LoVo (cell line): ENCODE measurements around the gene DPEP1.
"Not testable (repeated sequence)": the region's sequence is repeated elsewhere in the genome, so short reads cannot be mapped to it uniquely, and the experiment has no call there.

ENCODE experiments used
- DNase-seq: peaks from one replicate; pipeline ENCODE4 v3.0.0-alpha.2; 2016; ENCODE audit warnings: low spot score

The DPEP1 gene

DNA sequence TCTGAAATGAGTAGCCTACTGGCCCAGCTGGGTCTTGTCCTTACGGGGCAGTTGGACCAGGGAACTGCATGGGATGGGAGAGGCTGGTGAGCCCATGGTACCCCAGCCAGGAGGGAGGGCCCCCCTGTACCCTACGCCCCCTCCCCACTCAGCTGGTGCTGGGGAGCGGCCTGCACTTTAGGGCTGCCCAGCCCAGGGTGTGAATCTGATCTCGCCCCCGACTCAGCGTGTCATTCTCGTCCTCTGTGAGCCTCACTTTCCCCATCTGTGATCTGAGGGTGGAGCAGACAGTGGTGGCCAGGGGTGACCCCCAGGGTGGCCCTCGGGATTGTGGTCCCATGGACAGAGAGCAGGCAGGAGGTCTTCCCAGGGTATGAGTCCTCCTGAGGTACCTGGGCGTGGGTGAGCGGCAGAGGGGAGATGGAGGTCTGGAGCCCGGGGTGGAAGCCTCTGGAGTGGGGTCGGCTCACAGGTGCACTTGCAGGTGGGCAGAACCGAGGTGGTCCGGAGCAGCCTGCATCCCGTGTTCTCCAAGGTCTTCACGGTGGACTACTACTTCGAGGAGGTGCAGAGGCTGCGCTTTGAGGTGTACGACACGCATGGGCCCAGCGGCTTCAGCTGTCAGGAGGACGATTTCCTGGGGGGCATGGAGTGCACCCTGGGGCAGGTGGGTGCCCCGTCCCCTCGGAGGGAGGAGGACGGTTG is 36.2 kb upstream of the DPEP1 start:
- no peak for DNase-seq

DNA sequence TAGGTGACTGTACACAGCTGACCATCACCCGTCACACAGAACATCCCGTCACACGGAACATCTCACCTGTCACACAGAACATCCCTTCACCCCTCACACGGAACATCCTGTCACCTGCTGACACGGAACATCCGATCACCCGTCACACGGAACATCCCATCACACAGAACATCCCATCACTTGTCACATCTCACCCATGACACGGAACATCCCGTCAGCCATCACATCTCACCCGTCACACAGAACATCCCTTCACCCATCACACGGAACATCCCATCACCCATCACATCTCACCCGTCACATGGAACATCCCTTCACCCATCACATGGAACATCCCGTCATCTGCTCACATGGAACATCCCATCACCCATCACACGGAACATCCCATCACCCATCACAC is 34.1 kb upstream of the DPEP1 start:
- no peak for DNase-seq

DNA sequence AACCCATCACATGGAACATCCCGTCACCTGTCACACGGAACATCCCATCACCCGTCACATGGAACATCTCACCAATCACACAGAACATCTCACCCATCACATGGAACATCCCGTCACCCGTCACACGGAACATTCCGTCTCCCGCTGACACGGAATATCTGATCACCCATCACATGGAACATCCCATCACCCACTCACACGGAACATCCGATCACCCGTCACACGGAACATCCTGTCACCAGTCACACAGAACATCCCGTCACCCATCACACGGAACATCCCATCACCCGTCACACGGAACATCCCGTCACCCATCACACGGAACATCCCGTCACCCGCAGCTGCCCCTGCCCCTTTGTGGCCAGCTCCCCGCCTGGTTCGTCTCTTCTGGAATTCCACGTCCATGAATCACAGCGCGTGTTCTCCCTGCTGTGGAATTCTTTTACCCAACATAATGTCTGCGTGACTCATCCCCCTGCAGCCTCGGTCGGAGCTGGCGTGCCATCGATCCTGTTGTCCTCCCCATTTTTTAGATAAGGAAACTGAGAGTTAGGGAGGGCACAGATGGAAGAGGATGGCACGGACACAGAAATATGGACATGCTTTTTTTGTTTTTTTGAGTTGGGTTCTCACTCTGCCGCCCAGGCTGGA is 32.3 kb upstream of the DPEP1 start:
- no peak for DNase-seq

DNA sequence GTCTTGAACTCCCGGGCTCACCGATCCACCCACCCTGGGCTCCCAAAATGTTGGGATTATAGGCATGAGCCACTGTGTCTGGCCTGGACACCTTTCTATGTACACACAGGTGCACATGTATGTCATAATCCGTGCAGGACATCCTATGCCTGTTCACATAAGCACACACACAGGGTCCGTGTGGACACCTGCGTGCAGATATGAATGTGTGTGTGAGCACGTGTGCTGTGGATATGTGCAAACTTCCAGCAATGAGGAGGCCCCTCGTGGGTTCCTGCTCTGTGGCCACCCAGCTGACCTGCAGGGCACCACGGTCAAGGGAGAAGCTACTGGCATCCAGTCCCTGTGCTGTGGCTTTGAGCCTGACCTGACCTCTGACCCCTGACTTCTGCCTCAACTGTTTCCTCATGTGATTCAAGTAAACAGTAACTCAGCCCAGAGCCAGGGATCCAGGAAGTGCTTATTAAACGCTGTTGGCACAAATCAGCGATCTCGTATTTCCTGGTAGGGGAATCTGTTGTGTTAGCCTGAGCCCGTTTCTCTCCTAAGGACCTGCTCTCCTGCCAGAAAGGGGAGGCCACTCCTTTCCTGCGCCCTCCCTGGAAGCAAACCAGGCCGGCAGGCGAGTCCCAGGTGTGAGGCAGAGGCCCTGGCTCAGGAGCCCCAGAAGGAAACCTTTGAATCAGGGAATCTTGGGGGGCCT is 31.4 kb upstream of the DPEP1 start:
- no peak for DNase-seq

DNA sequence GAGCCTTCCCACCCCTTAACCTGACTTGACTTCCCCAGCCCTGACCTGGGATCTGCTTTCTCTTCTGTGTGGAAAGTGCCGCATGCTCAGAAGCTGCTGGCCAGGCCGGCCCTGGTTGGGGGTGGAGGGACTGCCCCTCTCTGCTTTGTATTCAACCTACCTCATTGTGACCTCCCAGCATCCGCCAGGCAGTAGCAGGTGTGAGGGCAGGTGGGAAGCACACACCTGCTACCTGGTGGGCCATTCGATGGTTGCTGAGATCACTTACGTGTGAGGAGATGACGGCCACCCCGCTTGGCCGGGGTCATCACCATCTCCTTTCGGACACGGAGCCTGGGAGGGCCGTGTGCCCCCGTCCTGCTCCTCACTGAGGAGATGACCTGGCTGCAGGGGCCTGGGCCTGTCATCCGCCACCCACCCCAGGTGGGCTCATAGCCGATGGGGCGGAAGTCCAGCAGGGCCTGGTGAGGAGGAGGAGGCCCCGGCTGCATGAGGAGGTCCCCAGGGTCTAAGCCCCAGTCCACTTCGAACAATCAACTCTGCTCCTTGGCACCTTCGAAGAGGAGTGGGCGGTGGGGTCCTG is 30.7 kb upstream of the DPEP1 start:
- no peak for DNase-seq

DNA sequence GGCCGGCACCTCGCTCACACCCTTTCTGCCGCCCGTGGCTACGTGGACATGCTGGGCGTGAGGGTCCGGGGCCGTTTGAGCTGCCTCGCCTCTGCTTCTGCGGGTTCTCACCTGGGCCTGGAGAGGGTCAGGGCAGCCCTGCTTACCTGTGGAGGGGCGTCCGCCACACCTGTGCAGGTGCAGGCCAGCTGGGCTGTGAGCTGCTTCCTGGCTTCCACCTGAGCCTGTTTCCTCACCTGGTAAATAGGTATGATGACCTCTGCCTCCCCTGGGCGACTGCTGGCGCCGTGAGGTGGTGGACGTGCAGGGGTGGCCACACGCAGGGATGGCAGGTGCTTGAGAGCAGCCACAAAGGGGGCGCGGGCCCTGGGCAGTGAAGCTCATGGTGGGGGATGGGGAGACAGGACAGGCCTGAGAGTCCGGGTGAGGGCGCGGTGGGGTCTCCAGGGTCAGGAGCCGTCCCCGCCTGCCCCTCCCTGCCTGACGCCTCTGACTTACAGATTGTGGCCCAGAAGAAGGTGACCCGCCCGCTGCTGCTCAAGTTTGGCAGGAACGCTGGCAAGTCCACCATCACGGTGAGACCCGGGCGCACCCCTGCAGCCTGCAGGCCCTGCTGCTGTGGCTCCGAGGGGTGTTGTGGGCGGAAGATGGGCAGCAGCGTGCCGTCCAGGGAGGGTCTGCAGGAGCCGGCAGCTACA is 30.1 kb upstream of the DPEP1 start:
- no peak for DNase-seq

DNA sequence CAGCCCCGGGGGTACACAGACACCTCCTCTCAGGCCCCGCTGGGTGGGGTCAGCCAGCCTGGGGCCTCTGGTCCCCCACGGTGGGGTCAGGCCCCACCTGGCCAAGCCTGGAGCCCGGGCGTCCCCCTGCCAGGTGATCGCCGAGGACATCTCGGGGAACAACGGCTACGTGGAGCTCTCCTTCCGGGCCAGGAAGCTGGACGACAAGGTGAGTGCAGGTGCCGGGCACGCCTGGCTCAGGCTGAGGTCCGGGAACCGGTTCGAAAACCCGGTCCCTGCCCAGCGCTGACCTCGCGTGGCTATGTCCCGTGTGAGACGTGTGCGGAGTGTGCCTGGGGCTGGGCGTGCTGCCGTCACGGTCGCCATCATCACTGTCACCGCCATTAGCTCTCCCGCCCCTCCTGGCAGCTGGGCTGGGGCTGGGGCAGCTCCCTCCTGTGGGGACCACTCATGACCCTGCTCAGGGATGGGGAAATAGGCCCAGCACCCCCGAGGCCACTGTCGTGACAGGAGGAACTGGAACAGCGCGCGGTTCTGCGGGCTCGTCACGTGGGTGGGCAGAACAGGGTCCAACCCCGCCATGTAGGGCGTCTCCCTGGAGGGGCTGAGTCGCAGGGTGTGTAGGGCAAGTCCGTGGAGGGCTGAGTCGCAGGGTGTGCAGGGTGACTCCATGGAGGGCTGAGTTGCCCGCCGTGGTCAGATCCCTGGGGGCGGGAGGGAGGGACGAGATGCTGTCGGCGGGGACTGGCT is 29.4 kb upstream of the DPEP1 start:
- no peak for DNase-seq

DNA sequence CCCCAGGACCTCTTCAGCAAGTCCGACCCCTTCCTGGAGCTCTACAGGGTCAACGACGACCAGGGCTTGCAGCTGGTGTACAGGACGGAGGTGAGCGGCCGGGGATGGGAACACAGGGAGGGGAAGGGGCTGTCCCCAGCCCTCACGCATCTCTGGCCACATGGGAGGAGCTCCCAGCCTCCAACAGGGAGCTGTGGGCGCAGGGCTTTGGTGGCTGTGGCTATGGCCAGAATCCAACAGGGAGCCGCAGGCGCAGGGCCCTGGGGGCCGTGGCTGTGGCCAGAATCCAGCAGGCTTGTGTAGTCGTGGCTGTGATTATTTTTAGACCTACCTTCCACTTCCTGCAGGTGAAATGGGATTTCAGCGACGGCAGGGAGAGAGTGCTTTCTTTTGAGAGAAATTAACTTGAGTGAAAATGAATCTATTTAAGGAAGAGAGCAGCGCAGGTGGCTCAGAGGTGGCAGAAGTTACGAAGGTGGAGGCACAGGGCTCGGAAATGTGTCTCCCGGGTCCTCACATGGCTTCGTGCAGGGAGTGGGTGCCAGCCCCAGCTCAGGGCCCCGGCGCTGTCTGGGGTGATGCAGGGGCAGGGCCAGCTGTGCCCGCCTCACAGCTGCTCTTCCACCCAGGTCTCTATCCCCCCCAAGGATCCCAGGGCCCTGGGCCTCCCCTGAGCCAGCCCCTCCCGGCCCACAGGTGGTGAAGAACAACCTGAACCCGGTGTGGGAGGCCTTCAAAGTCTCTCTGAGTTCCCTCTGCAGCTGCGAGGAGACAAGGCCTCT is 28.5 kb upstream of the DPEP1 start:
- no peak for DNase-seq

DNA sequence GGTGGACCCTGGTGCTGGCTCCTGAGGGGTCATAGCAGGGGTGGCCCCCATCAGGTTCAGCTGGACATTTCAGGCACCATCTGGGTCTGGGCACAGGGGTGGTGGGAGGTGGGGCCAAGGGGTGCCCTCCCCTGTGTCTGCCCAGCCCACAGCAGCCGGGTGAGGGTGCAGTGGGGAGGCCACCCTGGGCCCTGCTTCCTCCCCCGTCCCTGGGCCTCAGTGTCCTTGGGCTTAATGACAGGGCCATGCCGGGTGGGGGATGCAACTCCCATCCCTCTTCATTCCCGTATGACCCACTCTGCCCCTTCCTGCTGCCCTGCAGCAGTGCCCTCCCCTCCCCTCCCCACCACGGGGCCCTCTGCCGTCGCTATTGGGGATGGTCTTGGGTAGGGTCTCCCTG is 27.2 kb upstream of the DPEP1 start:
- no peak for DNase-seq

DNA sequence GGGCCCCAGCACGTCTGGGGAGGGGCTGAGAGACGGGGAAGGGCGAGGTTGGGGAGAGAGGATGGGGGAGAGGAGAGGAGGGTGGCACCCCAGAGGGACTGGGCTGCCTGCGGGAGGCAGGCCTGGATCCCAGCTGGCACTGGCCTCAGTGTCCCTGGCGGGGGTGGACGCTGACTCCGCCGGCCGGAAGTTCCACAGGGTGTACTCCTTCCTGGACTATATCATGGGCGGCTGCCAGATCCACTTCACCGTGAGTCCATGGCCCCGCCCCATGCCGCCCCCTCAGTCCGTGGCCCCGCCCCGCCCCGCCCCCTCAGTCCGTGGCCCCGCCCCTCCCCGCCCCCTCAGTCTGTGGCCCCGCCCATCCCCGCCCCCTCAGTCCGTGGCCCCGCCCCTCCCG is 26.6 kb upstream of the DPEP1 start:
- no peak for DNase-seq

DNA sequence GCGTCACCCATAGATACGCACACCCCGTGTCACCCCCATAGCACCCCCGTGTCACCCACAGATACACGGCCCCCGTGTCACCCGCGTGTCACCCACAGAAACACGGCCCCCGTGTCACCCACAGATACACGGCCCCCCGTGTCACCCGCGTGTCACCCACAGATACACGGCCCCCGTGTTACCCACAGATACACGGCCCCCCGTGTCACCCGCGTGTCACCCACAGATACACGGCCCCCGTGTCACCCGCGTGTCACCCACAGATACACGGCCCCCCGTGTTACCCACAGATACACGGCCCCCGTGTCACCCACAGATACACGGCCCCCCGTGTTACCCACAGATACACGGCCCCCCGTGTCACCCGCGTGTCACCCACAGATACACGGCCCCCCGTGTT is 25.8 kb upstream of the DPEP1 start:
- not testable (repeated sequence) for DNase-seq

DNA sequence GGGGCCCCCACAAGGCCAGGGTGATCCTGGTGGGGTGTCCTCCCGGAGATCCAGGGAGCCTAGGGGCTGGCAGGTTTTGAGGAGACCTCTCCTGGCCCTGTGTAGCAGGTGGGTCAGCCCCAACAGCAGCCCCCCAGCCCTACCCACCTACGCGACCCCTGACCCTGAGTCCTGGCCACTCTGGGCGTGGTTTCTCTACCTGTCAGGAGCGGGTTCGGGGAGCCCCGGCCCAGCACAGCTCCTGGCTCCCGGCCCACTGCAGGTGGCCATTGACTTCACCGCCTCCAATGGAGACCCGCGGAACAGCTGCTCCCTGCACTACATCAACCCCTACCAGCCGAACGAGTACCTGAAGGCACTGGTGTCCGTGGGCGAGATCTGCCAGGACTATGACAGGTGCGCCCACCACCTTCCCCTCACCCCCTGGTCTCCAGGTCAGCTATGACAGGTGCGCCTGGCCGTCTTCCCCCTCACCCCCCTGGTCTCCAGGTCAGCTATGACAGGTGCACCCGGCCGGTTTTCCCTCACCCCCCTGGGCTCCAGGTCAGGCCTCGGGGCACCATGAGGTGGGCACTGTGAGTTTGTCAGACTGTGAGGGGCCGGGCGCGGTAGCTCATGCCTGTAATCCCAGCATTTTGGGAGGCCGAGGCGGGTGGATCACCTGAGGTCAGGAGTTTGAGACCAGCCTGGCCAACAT is 24.9 kb upstream of the DPEP1 start:
- DNase-seq, result no peak

DNA sequence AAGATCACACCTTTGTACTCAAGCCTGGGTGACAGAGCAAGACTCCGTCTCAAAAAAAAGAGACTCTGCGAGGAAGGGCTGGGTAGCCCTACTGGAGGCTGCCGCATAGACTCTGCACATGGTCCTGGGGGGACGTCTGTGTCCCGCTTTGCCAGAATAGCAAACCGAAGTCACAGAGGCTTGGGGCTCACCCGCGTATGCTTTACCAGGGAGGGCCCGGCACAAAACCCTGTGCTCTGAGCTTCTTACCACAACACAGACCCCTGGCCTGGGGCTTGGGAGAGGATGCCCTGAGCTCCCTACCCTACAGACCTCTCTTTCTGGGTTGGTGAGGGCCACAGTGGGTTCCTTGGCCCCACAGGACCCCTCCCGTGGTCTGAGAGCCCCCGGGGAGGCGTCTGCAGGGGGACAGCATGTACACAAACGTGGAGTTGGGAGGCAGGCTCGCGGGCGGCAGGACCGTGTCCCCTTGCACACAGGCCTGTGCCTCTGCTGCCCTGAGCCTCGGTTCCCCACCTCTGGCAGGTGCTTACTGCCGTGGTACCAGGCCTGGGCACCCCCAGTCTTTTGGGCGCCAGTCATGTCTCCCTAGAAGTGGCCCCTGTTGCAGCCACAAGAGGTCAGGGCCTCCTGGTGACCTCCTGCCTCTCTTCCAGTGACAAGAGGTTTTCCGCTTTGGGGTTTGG is 24.1 kb upstream of the DPEP1 start:
- DNase-seq, result no peak

DNA sequence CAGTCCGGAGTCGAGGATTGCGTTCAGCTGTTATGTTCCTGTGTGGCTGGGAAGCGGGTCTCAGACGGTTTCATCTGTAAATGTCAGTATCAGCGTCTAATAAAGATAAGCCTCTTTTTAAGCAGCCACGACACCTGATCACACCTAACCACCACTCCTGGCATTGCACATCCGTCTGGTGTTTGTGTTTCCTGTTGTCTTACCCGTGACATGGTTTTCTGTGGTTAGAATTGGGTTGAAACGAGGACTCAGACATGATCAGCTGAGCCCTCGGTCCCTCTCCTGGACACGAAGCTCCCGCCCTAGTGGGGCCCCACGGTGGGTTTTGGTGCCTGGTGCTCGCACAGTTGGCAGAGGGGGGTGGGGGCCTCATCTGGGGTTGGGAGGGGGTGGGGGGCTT is 19.6 kb upstream of the DPEP1 start:
- DNase-seq, result no peak

DNA sequence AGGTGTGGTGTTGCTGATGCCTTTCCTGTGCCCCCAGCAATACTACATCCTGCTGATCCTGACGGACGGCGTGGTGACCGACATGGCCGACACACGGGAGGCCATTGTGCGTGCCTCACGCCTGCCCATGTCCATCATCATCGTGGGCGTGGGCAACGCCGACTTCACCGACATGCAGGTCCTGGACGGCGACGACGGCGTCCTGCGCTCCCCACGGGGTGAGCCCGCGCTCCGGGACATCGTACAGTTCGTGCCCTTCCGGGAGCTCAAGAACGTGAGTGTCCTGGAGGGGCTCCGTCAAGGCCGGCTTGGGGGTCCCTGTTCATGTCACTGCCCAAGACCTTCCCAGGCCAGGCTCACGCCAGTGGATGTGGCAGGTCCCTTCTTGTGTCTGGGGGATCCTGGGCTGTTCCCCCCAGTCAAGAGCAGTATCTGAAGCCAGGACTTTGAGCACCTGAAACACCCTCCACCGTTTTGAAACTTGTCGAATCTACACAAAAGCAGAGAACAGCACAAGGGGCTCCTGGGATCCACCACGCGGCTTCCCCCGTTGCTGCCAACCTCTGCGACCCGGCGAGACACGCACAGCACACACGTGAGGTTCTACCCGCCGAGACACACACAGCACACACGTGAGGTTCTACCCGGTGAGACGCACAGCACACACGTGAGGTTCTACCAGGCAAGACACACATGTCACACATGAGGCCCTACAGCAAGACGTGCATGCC is 17.9 kb upstream of the DPEP1 start:
- no peak for DNase-seq

DNA sequence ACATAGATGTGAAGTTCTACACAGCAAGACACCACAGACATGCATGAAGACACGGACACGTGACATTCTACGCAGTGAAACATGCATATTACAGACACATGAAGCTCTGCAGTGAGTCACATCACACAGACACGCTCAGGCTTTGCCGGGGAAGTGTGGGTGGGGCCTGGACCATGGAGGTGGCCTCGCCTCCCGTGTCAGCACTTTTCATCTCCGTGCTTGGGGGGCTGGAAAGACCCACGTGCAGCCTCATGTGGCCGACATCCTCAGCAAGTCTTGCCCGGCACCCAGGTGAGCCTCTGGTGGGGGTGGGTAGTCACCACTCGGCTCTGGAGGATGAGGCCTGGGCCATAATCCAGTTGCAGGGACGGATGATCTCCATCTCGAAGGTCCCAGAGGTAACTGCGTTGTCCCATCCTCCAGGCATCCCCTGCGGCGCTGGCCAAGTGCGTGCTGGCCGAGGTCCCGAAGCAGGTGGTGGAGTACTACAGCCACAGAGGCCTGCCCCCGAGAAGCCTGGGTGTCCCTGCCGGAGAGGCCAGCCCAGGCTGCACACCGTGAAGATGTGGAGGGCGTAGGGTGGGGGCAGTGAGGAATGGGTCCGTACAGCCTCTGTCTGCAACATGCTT is 17.3 kb upstream of the DPEP1 start:
- DNase-seq, result no peak

DNA sequence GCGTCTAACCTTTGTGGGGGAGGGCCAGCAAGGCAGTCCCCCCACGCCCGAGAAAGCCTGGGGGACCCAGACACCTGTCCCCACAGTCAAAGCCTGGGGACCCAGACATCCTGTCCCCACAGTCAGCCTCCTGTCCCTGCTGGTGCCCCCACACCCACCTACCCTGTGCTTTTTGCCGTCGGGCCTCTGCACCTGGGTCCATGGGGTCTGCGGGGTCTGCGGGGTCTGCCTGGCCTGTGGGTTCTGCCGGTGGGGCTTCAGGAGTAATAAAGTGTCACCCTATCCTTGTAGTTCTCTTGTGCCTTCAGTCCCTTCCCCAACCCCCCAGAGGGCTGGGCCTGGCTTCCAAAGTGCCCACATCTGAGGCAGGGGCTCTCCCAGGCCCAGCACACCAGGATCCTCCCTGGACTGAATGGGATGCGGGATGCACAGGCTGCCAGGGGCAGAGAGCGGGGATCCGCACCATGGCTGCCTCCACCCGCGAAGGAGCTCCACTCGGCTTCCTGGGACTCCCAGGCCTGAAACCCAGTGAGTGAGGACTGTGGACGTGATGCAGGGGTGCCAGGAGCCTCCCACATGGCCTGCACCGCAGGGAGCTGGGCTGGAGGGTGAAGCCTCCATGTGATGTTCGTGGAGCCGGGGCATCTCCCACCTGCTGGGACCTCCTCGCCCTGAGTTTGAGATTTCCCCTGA is 16.3 kb upstream of the DPEP1 start:
- no peak for DNase-seq

DNA sequence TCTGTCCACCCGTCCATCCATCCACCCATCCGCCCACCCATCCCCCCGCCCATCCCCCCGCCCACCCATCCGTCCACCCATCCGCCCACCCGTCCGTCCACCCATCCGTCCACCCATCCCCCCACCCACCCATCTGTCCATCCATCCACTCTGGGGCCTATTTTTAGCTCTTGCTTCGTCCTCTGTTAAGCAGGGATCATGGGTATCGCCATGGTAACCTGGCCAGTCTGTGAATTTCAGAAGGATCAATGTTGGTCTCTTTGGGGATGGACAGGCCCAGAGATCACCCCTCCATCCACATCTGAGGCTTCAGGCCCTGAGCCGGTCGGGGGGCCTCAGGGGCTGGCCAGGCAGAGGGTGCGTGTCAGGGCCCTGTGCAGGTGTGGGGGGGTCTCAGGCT is 15.2 kb upstream of the DPEP1 start:
- no peak for DNase-seq
